IMR-90 (cell line): Measurements from ENCODE around the gene NPEPL1.

Source experiments
- CEBPB ChIP-seq: IDR thresholded peaks from 2 replicates; pipeline ENCODE4 v1.6.1; 2012; ENCODE audit warnings: low read depth, low read length, improper control_type of control experiment
- CTCF ChIP-seq: conservative IDR thresholded peaks from 2 replicates; pipeline ENCODE4 v1.5.1; 2012; ENCODE audit warnings: mild to moderate bottlenecking, low read depth, low read length, improper control_type of control experiment
- MXI1 ChIP-seq: IDR thresholded peaks from 2 replicates; pipeline ENCODE4 v1.6.1; 2012; ENCODE audit warnings: low read depth, mild to moderate bottlenecking, low read length, moderate library complexity, borderline replicate concordance
- RAD21 ChIP-seq: IDR thresholded peaks from 2 replicates; pipeline ENCODE4 v1.6.1; 2012; ENCODE audit warnings: low read length, improper control_type of control experiment
- RCOR1 ChIP-seq: IDR thresholded peaks from 2 replicates; pipeline ENCODE4 v1.6.1; 2012; ENCODE audit warnings: mild to moderate bottlenecking, low read length, improper control_type of control experiment; ENCODE audit not compliant: insufficient replicate concordance

GRCh38 chr20:58709703-58710039 is 17.1 kb downstream of the NPEPL1 start:
- TF ChIP-seq CTCF (no peak), RAD21 (no peak), MXI1 (no peak), CEBPB (no peak), RCOR1 (no peak)
